Activated effector memory CD4-positive, alpha-beta T cell treated with anti-CD3 and anti-CD28 coated beads, Interleukin-2, amount 50 U/mL, for 16 hours (primary cell): ENCODE results near the gene GPR108.
"Not testable (repeated sequence)": the region's sequence is repeated elsewhere in the genome, so short reads cannot be mapped to it uniquely, and the experiment has no call there.

Source experiments
- DNase-seq: peaks from one replicate; pipeline ENCODE4 v3.0.0-alpha.2; 2020

GPR108 gene

DNA sequence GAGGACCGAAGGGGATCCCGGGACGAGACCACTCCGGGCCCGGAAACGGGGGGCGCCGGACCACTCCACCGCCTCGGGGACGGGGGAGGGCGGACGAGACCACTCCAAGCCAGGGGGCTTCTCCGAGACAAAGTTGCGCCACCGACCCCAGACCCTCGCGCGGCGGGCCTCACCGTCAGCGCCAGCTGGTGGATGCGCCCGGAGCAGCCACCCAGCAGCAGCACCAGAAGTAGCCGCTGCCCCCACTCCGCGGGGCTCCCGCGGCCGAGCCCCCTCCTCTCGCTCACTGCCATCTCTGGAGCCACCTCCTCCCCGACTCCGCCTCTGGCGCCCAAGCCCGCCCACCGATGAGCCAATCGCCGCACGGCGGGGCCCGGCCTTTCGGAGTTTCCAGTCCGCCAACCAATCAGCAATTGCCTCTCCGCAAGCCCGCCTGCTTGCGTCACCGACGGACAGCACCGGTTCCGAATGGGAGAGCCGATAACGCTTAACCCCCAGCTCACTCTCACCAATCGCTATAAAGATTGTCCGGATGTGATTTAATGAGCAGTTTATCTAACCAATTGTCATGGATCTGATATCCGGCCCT lies at the start of gene GPR108:
Gene GPR108, minus strand, starts transcription at position 297 of the 589 bp plus-strand sequence. Its CDS starts 4 bp downstream, at position 293.
- peak; percentile 100 for DNase-seq

DNA sequence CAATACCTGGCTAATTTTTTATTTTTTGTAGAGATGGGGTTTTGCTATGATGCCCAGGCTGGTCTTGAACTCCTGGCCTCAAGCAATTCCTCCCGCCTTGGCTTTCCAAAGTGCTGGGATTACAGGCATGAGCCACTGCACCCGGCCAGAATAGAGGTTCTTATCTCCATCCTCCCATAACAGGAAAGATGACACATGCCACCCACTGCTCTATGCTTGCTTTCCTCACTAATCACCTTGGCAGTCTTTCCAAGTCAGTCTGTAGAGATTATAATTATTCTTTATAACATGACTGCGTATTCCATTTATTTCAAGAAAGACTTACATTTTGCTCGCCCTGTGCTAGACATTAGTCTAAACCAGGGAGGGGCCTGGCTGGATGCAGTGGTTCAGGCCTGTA lies 41.8 kb upstream of the GPR108 start:
- no peak for DNase-seq

DNA sequence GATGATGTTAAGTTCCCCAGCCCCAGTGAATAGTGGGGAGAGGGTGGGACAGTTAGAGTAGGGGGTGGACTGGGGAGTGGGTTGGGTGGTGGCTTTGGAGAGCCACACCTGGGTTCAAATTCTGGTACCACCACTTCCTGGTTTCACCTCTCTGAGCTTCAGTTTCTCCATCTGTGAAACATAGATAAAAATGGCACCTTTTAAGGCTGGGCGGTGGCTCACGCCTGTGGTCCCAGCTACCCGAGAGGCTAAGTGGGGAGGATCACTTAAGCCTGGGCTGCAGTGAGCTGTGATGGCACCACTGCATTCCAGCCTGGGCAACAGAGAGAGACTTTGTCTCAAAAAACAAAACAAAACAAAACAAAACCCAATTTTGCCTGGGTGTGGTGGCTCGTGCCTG lies 41.0 kb upstream of the GPR108 start:
- DNase-seq, result no peak

DNA sequence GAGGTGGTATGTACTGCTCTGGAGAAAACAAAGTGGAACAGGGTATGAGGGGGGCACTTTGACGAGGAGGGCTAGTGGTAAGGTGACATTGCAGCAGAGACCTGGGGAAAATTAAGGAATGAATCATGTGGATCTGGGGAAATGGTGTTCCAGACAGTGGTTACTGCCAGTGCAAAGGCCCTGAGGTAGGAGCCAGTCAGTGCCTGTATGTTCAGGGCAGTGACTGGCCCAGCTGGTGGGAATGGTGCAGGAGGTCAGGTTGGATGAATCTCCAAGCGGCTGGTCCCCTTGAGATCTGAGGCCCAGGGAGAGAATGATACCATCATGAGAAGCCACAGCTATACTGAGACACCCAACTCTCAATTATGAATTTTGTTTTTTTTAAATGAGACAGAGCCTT lies 40.1 kb upstream of the GPR108 start:
- no peak for DNase-seq

DNA sequence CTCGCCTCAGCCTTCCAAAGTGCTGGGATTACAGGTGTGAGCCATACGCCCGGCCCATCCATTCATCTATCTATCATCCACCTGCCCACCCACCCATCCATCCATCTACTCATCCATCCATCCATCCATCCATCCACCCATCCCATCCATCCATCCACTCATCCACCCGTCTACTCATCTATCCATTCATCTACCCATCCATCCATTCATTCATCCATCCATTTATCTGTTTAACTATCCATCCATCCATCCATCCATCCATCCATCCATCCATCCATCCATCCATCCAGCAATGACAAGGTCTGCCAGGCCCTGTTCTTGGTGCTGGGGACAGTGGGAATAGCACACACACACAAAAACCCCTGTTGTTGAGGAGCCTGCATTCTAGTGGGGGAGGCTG lies 39.6 kb upstream of the GPR108 start:
- DNase-seq, result no peak

DNA sequence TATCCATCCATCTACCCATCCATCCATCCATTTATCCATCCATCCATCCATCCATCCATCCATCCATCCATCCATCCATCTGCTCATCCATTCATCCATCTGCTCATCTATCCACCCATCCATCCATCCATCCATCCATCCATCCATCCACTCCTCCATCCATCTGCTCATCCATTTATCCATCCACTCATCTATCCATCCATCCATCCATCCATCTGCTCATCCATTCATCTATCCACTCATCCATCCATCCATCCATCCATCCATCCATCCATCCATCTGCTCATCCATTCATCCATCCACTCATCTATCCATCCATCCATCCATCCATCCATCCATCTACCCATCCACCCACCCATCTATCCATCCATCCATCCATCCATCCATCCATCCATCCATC lies 38.7 kb upstream of the GPR108 start:
- DNase-seq, result not testable (repeated sequence)

DNA sequence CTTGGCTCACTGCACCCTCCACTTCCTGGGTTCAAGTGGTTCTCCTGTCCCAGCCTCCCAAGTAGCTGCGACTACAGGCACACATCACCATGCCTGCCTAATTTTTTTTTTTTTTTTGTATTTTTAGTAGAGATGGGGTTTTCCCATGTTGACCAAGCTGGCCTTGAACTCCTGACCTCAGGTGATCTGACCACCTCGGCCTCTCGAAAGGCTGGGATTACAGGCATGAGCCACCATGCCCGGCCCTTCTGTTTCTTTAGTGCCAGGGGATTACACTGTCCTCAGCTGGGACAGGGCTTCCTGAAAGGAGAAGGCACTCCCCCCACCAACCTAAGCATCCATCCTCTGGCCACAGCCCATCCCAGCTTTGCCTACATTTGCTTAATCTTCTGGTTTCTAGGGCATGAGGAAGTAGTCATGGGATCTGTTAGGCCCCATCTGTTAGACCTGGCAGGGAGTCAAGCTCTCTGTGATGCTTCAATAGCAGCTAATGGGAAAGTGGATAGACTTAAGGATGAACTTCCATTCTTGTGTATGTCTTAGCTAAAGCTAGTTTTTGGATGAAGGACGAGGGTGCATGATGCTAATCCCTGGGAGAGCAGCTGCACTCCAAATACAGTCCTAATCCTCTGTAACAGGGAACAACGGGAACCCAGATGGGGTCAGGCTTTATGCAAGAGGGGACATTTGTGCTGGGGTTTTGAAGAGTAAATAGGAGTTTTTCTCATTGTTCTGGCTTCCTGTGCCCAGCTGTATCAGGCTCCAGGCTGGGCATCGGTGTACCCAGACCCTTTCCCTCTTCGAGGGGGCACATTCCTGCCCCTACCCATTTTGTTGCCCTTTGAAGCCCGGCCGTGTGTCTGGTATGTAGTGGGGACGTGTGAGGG lies 37.7 kb upstream of the GPR108 start:
- no peak for DNase-seq

DNA sequence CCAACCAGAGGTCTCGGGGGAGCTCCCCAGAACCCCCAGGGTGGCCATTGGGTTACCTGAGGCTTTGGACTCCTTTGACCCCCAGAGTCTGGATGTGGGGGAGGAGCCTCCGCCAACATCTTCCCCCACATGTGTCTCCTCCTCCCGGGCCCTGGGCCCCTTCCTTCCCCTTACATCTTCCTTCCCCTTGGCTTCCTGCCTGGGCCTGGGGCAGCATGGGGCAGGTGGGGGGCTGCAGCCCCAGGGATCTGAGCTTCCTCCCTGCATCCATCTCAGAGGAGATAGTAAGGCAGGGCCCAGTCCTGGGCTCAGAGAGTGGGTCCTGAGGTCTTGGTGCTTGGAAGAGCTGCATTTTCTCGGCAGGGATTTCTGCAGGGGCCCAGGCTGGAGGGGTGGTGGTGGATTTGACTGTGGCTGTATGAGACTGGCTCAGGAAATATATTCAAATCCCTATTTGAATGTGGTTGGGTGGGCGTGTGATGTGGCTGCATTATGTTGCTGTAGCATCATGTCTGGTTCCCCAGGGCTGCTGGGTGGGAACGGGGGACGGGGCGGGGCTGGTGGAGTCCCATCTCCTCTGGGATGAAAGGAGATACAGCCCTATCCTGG lies 36.0 kb upstream of the GPR108 start:
- peak; percentile 81 for DNase-seq

DNA sequence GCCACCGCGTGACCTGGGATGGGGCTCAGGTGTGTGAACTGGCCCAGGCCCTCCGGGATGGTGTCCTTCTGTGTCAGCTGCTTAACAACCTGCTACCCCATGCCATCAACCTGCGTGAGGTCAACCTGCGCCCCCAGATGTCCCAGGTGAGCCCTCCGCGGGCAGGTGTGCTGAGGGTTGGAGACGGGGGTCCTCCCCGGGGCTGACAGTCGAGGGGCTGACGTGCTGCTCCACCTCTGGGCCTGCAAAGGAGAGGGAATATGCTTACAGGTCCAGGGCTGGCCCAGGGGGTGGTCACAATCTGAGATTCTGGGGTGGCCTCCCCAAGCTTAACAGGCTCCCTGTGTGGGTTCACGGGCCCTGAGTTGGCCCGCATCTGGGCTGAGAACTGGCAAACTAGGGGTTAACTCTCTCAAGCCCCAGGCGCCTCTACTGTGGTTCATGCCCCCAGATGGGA lies 35.5 kb upstream of the GPR108 start:
- DNase-seq, result no peak

DNA sequence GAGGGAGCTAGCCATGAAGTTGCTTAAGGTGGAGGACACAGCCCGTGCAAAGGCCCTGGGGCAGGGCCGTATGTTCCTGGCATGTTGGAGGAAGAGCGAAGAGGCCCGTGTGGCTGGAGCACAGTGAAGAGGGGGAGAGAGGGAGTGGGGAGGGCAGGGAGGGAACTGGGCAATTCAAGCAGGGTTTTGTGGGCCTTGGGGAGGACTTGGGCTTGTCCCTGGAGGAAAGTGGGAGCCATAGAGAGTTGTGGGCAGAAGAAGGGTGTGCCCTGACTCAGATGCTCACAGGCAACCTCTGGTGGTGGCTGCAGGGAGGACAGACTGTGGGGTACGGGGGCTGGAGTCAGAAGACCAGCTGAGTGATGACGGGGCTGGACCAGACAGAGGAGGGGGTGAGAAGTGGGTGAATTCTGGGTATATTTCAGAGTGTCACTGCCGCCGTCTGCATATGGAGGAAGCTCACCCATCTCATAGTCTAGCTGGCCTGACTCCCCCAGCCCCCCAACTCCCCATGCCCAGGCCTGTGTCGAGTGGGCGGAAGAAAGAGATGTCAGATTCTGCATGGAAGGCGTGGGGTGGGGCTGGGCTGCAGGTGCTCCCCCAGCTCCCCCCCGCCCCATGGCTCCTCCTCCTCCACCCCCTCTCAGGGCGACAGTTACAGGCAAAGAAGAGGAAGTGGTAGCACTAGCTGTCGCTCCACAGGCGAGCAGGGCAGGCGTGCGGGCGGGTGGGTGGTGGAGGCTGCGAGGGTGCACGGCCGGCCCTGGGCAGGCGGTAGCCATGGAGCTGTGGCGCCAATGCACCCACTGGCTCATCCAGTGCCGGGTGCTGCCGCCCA lies 34.9 kb upstream of the GPR108 start, which contains the start of gene VAV1:
Gene VAV1, plus strand, starts transcription at position 681 of the 838 bp plus-strand sequence. Its CDS starts 100 bp downstream, at position 781.
- peak; percentile 90 for DNase-seq

DNA sequence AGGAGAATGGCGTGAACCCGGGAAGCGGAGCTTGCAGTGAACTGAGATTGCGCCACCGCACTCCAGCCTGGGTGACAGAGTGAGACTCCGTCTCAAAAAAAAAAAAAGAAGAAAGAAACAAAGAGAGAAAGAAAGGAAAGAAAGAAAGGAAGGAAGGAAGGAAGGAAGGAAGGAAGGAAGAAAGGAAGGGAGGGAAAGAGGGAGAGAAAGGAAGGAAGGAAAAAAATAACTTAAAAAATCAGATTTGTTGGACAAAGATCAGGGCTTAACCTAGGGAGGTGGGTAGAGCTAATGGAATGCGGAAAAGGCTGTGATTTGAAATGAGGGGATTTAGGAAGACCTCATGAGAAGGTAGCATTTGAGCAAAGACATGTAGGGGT lies 34.3 kb upstream of the GPR108 start:
- DNase-seq, result not testable (repeated sequence)

DNA sequence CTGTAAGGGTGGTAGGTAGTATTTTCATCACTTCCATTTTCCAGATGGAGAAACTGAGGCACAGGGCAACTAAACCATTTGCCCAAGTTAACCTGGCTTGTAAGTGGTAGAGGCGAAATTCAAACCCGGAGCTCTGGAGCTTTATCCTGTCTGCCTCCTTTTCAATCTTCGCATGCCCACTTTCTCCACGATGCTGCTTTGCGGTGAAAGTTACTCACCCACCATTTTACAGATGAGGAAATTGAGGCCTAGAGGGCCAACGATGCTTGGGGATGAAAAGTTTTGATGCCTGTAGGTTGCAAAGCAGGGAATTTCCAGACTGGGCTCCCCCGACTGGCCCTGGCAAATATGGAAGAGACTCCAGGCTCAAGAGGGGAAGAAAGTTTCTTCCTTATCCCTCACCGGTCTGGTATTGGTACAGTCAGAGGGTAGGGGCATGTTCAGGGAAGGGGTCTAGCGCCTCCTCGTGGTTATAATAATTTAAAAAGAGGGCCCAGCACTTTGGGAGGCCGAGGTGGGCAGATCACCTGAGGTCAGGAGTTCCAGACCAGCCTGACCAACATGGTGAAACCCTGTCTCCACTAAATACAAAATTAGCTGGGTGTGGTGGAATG lies 31.7 kb upstream of the GPR108 start:
- no peak for DNase-seq

DNA sequence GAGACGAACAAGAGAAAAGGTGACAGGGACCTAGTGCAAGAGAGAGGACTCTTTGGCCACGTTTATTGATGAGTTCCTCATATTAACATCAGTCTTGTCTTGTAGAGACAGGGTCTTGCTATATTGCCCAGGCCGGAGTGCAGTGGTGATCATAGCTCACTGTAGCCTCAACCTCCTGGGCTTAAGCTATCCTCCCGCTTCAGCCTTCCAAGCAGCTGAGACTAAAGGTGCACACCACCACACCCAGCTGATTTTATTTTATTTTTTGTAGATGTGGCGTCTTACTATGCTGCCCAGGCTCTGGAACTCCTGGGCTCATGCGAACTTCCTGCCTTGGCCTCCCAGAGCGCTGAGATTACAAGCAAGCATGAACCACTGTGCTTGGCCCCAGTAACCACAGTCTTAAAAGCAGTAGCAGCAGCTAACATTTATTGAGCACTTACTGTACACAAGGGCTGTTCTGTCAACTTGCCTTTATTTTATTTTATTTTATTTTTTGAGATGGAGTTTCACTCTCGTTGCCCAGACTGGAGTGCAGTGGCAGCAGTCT lies 30.9 kb upstream of the GPR108 start:
- DNase-seq, result peak; percentile 68

DNA sequence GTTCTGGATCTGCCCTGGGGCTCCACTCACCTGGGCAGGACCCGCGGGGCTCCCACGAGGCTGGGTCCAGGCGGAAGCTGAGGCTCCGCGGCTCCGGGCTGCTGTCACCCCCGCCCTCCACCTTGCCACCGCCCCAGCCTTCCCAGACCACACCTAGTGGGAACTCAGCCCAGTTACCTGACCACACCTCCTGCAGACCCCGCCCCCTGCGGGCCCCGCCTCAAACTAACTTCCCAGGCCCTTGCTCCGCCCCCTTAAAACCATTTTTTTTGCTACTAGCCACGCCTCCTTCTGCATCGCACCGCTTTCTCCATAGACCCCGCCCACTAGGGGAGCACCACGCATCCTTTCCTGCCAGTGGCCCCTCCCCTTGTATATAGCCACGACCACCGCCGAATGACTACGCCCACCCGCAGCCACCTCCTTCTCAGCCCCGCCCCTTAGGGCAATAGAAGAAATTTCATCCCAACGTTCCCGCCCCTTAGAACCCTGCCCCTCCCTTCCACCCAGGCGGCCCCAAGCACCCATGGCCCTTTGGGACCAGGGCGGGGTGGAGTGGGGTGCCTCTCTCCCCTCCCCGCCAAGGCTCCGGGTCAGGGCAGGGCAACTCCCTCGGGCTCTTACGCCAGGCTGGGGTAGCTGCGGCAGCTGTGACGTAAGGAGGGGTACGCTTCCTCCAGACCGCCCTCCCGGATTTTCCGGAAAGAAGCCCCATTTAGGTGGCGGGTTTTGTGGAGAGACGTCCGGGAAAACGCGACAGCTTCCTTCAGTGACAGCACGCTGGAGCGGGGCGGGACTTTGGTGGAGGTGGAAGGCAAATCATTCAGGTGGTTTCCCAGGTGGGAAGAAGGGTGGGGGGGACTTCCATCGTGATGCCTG lies 30.2 kb upstream of the GPR108 start, which contains the start of gene SH2D3A:
Gene SH2D3A, minus strand, starts transcription at position 79 of the 879 bp plus-strand sequence. CDS start 3,687 bp downstream, outside the sequence.
- DNase-seq, result peak; percentile 97

DNA sequence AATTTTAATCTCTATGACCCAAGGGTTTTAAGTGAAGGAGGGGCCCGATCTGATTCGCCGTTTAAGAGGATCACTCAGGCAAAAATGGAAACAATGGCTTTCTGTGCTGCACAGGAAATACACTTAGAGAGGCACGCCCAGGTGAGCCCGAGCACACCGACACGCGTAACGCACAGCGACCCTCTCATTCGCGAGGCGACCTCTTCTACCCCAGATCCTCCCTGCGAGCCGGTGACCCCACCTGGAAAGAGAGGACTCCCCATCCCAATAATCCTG lies 29.6 kb upstream of the GPR108 start:
- no peak for DNase-seq

DNA sequence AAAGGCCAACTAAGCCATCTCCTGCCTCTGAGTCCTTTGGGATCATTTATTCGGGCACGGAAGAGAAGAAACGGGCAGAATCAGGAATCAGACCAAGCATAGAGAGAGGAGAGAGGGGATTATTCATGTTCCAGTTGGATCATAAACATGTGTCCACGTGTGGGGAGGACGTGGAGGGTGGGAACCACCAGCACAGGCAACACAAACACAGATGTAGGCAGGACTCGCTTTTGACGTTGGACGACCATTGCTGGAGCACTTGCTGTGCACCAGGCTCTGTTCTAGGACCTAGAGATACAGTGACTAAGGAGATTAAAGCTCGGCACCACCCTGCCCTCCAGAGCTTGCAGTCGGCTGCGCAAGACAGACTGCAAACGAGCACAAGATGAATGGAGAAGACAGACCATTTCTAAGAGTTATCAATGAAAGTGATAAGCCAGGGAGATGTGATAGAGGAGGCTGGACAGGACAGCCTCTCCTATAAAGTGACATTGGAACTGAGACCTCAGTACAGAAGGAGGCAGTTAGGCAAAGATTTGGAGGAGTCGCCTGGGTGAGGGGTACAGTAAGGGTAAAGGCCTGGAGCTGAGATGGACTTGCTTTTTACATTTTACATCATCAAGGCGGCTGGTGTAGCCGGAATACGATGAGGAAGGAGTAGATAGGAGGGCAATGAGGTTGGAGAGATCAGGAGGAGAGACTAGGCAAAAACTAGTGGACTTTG lies 29.1 kb upstream of the GPR108 start:
- no peak for DNase-seq

DNA sequence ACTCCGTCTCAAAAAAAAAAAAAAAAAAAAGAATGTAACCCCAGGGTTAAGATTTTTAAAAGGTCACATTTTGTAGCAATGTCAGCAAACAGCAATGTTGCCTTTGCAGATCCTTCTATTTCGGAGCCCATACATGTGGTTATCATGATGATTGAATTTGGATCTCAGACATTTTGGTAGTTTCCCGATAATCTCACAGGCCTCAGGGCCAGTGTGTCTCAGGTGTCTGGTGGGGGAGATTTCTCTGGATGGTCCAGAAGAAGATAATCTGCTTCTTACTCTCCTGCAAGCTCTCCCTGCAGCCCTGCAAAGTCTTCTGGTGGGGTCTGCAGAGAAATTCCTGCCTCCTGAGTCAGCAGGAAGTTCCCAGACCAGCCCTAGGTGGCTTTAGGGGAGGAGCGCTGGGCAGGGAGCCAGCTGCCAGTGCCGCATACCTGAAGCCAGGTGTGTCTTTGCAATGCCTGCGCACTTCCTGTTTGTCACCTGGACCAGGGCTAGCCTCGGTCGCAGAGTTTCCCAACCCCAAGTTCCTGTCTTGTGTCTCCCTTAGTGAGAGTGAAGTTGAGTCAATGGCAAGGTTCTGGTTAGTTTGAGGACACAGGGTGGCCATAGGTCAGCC lies 28.5 kb upstream of the GPR108 start:
- peak; percentile 68 for DNase-seq

DNA sequence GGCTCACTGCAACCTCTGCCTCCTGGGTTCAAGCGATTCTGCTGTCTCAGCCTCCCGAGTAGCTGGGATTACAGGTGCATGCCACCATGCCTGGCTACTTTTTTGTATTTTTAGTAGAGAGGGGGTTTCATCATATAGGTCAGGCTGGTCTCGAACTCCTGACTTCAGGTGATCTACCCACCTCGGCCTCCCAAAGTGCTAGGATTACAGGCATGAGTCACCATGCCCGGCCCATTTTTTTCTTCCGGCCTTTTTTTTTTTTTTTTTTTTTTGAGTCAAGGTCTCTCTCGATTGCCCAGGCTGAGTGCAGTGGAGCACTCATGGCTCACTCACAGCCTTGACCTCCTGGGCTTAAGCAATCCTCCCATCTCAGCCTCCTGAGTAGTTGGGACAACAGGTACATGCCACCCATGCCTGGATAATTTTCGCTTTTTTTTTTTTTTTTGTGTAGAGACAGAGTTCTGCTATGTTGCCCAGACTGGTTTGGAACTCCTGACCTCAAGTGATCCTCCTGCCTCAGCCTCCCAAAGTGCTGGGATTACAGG lies 24.9 kb upstream of the GPR108 start:
- not testable (repeated sequence) for DNase-seq

DNA sequence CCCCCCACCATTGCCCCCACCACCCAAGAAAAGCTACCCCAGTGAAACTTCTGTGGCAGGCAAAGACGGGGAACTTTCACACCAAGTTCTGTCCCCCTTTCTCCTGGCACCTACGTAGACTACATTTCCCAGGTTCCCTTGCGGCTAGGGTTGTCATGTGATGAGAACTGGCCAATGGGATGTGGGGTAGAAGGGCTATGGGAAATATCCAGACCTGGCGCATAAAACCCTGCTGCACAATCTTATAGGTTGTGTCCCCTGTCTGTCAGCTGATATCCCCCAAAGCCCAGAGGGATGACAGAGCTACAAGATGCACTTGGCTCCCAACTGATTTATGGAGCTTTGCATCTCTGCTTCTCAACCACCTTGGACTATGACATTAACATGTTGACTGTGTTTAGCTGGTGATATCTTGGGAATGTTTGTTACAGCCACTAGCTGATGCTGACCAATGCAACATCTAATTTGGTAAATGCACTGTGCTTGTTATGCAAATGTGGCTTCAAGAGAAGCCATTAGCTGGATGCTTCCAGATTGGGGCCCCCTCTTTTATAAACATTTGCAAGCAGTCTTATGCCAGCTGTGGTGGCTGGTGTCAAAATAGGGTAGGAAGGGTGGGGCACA lies 23.8 kb upstream of the GPR108 start:
- DNase-seq, result no peak
